GM18505 (cell line): ENCODE results near the gene NOTCH2.
"Not testable (repeated sequence)": the region's sequence is repeated elsewhere in the genome, so short reads cannot be mapped to it uniquely, and the experiment has no call there.

Experiments used
- ATAC-seq: cut with Tn5 transposase; IDR thresholded peaks from one replicate; pipeline ENCODE4 v1.9.1; 2021; ENCODE audit not compliant: unreplicated experiment
- POLR2A ChIP-seq: IDR thresholded peaks from 4 replicates; pipeline ENCODE4 v1.6.1; 2011; ENCODE audit warnings: borderline replicate concordance; ENCODE audit not compliant: insufficient read depth, insufficient read length; ENCODE audit errors: extremely low read depth

The NOTCH2 gene

GRCh38 chr1:120069920-120070214, 405 bp upstream of the NOTCH2 start:
- not testable (repeated sequence) for ATAC-seq

DNA sequence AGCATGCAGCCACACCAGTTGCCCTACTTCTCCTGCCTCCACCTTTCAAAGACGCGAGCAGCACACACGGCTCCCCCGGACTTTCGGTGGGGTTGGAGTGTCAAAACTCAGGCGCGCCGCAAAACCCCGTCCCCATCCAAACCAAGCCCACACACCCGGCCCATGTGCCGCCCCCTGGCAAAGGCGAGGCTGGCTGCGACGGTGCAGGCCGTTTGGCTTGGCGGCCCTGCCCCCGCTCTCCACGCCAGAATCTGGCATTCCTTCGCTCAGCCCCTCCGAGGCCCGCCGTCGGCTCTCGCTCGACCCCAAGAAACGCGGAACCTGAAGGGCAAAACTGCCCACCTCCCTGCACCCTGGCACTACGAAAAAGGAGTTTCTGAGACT, 787 bp downstream of the NOTCH2 start:
- not testable (repeated sequence) for ATAC-seq

DNA sequence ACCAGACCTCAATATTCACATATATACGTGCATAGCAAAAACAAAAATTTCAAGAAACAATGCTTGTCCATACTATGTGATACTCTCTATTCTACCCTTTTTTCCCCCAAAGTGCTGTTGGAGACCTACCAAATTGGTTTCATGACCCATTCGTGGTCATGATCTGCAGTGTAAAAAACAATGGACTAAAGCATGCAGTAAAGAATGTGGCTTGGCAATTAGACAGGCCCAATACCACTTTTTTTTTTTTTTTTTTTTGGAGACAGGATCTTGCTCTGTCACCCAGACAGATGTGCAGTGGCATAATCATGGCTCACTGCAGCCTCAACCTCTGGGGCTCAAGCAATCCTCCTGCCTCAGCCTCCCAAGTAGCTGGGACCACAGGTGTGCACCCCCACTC, 21.3 kb downstream of the NOTCH2 start:
- ATAC-seq, result not testable (repeated sequence)

DNA sequence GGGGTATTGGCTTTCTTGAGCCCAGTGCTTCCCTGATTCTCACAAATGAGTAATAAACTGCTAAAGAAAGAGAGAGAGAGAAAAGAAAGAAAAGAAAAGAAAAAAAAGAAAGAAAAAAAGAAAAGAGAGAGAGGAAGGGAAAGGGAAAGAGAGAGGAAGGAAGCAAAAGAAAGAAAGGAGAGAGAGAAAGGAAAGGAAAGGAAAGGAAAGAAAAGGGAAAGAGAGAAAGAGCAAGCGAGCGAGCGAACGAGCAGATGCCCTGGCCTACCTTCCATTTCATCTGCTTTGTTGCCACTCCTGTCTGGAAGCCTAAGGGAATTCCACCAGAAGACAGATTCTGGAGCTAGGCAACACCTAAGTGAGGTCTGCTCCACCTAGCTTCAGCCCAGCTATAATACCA, 27.7 kb downstream of the NOTCH2 start:
- not testable (repeated sequence) for ATAC-seq

- ATAC-seq, result not testable (repeated sequence)
Observed at GRCh38 chr1:120032253-120032652, 37.2 kb downstream of the NOTCH2 start.

GRCh38 chr1:120023791-120024190, 45.7 kb downstream of the NOTCH2 start:
- ATAC-seq, result not testable (repeated sequence)

DNA sequence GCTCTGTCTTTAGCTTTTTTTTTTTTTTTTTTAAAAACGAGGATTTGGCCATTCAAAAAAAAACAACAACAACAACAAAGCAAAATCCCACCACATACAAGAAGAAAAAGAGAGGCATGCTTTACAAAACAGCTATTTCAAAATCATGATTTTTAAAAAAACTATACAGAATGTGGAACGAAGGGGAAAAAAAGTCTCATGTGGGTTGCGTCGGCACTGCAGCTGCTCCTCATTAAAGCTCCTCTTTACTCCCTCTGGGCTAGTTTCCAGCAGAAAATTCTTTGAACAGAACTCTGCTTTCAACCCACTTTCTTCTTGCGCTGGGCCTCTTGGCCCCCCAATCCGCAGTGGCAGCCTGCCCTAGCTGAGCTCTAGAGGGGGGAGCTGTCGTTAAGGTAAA, 54.5 kb downstream of the NOTCH2 start:
- ATAC-seq, result not testable (repeated sequence)

DNA sequence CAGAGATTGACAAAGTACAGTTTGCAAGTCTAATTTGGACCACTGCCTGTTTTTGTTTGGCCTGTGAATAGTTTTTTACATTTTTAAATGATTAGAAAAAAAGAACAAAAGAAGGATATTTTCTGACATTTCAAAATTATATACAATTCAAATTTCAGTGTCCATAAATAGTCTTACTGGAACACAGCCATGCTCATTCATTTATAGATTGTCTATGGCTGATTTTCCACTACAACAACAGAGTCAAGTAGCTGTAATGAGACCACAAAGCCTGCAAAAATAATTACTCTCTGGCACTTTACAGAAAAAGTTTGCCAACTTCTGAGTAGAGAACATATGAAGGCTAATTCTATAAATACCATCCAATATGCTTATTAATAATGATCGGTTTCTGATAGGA, 61.1 kb downstream of the NOTCH2 start:
- ATAC-seq, result not testable (repeated sequence)

- ATAC-seq, result not testable (repeated sequence)
Observed at GRCh38 chr1:120007850-120008249, 61.6 kb downstream of the NOTCH2 start.

GRCh38 chr1:120001035-120001434, 68.4 kb downstream of the NOTCH2 start:
- not testable (repeated sequence) for ATAC-seq

GRCh38 chr1:119996731-119997312, 72.6 kb downstream of the NOTCH2 start:
- ATAC-seq, result not testable (repeated sequence)

DNA sequence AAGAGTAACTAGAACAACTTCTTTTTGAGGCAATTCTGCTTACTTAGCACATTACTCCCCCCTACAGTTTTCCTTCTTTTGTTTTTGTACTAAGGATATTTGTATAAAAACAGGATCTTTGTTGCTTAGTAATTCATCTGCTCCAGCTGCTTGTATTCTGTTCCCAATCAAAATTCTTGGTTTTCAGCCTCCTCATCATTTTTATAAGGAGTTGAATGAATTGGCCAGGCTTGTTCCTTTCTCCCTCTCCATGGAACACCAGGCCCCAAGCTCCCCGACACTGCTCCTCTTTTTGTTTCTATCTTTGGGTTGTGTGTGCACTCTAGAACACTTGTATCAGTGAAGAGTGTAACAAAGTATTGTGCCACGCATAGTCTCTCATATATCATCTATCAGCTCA, 73.5 kb downstream of the NOTCH2 start:
- ATAC-seq, result not testable (repeated sequence)

DNA sequence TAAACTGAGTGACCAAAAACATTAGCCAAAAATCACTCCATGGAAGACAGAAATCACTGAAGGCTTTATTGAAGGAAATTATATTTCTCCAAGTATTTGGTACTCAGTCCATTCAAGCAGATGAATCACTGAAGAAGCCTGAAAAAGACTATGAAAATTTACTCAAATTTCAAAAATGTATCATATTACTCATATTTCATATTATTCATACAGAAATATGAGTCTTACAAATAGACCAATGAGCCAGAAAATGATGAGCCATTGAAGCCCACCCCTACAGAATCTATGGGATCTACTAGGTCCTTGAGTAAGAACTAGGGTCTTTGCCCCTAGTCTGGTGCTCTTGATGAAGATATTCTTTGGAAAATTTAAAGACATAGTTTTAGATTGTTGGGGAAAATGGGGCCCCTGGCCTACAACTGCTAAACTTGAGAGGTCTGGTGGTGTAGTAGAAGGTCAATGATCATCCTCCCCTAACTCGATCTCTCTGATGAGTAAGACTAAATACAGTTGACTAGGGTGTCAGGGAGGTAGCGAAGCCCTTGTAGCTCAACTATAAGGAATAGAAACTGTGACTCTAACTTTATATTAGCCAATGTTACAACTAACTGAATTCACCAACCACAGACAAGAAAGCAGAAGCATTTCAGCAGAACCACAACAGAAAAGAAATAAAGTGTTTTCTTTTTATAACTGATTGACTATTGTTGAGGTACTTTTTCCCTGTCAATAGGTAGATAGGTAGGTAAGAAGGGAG, 81.0 kb downstream of the NOTCH2 start:
- no peak for ATAC-seq
- no peak for TF ChIP-seq POLR2A

DNA sequence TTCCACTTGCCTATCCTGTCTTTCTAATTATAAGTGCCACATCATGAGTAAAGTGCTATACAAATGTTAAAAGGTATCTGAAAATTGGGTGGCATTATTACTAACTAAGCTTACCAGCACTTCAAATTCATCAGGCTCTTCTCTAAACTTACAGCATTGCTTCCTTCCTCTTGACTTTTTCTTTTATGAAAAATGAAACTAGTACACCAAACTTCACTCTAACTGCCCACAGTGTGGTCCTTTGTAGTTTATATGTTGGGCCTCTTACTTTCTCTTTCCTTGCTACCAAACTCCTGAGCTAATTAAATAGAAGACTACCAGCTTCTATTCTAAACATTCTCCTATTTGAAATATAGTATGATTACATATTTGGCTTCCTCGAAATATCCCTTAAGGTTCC, 81.8 kb downstream of the NOTCH2 start:
- ATAC-seq, result no peak
- no peak for TF ChIP-seq POLR2A

GRCh38 chr1:119987112-119987511, 82.3 kb downstream of the NOTCH2 start:
- no peak for ATAC-seq
- TF ChIP-seq POLR2A, result no peak

DNA sequence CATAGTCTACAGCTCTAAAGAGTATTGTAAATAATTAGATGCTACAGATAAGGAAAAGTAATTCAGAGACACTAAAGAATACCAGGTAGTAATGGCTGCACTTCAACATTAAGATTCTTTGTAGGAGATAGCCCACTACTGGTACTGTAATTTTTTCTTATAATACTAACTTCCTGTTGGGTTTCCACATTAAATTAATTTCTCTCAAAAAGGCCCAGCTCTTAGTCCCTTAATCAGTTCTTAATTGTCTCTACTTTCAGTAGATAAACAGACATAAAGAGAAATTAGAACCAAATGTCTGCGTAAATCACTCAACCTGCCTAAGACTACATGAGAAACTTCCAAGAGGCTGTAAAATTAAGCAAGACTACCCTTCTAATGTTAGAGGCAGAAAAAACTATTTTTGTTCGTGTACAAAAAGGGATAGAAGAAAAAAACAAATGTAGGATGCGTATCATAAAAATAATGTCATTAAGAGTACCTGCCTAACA, 83.4 kb downstream of the NOTCH2 start:
- TF ChIP-seq POLR2A, result no peak
- no peak for ATAC-seq
